Activated T-helper 1 cell treated with Interleukin-2 at 50 U/mL for 16 hours (primary cell): ENCODE measurements around the gene ASIC1.

Experiments
- DNase-seq: peaks from one replicate; pipeline ENCODE4 v3.0.0-alpha.2; 2020; ENCODE audit warnings: low read depth

The ASIC1 gene

DNA sequence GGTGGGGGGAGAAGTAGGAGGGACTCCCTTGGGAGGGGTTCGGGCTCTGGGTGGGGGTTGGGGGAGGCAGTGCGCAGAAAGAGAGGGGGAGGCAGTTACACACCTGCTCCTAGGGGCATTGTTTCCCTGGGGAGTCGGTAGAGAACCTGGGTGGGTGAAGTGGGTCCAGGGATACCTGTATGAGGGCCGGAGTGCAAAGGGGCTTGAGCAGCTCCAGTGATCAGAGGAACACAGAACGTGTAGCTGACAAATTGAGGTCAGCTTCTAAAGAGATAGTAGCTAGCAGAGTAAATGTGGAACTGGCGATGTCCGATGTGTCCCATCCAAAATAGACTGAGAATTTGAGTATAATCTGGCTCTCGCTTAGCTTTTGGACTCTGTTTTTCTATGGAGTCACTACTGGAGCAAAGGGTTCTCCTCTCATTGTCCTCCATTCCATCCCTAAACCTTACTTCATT, 28.2 kb downstream of the ASIC1 start:
- DNase-seq: no peak

DNA sequence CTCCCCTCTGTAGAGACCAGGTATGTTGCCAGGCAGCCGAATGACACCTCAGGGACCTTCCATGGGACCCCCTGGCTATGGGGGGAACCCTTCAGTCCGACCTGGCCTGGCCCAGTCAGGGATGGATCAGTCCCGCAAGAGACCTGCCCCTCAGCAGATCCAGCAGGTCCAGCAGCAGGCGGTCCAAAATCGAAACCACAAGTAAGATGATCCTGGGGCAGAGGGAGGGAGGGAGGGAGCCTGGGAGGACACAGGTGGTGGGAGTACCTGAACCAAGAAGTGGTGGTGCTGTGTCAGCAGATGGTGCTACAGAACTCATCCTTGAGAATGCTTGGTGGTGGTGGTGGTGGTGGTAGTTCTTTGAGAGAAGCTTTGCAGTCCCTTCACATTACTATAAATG, 28.8 kb downstream of the ASIC1 start:
- DNase-seq: no peak

DNA sequence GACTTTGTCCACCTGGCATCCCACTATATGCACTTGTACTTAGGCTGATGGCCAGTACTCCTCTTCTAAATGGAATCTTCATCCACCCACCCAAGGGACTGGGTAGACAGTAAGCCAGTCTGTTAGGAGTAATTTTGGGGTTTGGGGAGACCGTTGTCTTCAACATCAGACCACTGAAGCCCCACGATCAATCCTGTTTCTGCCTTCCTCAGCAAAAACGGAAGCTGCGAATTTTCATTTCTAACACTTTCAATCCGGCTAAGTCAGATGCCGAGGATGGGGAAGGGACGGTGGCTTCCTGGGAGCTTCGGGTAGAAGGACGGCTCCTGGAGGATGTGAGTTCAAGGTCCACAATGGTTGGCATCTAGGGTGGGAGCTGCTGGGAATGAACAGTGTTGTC, 29.8 kb downstream of the ASIC1 start:
- DNase-seq: no peak

DNA sequence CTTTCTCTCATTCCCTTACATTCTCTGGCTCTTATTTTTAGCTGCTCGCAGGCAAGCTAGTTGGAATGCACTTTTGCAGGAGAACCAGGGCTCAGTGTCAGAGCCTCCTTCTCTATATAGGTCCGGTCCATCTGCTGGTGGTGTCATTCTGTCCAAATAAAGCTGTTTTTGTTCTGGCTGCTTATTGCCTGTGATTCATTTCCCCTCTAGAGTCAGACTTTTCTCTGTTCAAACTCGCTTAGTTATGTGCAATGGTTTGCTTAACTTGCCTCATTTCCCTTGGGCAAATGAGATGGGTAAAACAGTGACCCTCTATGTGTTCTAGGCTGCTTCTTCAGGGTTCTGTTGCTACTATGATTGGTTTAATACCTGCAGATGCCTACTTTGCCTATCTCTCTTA, 30.6 kb downstream of the ASIC1 start:
- no peak for DNase-seq

DNA sequence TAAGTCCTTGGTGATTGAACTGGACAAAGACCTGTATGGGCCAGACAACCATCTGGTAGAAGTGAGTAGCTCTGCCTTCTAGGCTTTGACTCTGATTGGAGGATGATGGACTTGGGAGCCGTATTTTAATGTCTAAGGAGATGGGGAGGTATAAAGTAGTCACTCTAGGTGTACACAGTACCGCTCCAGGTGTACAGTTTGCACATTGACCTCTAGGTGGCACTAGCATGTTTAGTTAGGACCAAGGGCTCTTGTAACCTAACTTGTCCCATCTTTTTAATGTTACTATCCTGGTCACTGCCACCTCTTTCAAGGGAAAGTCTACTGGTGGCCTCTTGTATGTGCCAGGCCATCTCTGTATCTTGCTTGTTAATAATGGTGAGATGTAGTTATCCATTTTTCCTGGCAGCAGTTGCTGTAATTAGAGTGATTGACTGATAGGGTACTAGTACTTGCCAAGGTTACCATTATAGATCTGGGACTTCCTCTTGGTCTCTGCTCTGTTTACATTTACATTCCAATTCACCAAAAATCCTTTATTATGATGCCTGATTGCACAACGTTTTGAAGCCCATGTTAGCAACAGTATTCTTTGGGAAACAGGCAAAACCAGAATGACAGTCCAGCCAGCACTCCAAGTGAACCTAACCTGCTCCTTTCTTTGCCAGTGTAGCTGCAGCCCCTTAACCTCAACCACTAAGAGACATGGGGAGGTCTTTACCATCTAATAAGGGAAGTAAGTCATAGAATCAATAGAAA, 31.4 kb downstream of the ASIC1 start:
- DNase-seq: peak; percentile 17

DNA sequence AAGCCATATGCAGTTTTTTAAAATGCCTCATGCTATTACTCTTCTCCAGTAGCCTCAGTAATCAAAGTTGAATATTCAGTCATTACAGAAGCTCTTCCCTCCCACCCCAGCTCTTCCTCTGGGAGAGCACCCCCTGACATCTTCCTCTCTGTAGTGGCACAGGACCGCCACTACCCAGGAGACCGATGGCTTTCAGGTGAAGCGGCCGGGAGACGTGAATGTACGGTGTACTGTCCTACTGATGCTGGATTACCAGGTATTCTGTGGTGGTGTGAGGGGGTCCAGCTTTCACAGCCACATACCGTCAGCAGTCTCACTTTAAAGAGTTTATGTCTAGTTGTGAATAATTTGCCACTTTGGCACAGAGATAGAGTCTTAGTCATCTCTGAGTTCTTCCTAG, 32.3 kb downstream of the ASIC1 start:
- DNase-seq: no peak

DNA sequence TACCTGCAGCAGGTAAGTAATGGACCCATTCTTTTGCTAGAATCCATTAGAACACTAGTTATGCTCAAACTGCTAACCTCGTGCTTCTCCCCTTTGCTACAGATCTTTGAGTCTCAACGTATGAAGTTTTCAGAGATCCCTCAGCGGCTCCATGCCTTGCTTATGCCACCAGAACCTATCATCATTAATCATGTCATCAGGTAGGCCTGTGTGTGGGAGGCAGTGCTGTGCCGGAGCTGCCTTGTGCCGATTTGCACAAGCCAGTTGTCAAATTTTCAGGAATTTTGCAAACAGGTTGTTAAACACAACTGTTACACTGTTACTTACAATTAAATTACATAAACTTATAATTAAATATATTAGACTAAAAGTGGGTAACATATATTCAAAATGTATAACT, 33.0 kb downstream of the ASIC1 start:
- no peak for DNase-seq

DNA sequence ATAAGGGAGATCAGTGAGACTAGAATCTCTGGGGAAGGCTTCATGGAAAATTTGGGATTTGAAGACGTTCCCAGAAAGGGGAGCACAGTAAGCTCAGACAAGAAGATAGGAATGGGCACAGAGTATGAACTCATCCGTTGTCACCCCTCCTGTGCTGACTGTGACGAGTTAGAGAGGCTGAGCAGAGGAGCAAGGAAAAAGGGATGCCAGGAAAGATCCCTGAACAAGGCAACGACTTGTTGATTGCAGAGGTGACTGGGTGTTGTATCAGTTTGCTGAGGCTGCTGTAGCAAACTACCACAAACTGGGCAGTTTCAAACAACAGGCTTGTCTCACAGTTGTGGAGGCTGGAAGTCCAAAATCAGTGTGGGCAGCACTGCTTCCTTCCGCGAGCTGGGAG, 40.6 kb downstream of the ASIC1 start:
- DNase-seq: no peak

DNA sequence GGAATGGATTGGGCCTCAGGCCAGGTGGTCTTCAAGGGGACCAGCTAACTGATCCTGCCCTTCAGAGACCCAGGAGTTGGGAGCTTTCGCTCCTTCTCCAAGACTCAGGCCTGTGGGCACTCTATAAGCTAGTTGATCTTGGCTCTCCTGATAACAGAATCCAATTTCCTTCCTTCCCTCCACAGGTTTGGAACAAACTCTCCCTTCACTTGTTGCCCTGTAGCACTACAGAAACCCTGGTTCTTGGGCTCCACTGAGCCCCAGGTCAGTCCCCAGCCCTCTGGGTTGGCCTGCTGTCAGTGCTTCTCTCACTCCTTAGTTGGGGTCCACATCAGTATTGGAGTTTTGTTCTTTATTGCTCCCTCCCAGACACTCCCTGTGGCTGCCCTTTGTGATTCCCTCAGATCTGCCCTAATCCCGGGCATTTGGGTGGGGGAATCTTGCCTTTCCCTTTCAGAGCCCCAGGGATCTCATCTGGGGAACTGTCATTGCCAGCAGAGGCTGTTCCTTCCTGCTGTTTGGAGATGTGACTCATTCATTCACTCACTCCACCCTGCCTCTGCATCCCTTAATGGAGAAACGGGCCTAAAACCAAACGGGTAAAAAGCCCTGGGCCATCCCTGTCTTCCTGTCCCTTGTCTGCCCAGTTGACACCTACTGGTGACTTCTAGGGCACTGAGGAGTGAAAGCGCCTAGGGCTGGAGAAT, 42.1 kb downstream of the ASIC1 start:
- DNase-seq: no peak

DNA sequence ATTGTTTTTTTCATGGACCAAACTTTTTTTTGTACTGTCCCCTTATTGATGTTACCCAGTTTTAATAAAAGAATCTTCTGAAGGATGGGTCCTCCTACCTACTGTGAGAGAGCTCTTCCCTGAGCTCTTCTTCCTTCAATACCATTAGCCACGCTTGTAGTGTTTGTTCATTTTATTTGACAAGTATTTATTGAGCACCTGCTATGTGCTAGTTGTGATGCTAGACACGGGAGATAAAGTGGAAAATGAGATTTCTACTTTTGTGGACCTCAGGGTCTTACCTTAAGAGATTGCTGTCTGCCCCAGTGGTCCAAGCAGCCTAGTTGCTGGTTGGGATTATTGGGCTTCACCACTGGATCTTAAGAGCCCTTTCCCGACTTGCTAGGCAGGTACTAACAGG, 43.2 kb downstream of the ASIC1 start:
- DNase-seq: no peak

DNA sequence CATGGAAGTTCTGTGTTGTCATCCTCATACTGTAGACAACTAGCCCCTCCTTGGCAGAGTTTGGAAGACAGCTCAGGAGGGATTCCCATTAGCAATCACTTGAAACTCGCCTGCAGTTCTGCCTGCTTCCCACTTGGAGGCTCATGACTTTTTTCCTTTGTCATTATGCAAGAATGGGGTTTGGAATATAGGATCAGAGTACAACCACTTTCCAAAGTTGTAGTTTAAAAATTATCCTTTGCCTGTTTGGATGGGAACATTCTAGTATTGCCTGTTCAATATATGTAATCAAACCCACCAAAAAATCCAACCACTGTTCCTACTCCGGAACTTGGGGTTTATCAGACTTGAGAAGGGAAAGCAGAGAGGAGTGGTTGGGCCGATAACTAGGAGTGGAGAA, 44.3 kb downstream of the ASIC1 start:
- DNase-seq: no peak

DNA sequence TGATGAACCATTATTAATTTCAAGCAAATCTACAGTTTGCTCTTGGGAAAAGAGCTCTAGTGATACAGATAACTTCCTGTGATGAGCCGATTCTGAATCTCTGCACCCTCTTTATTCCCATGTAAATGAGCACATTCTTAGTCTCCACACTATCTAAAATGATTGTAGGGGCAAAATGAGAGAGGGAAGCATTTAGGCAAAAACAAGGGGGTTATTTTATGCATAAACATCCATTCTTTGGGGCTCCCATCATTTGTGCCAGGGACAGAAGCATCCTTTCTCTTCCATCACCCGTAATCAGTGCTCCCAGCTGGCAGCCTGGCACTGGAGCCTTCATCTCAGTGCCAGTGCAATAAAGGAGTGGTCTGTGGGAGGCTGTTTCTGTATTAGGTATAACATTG, 44.7 kb downstream of the ASIC1 start:
- DNase-seq: no peak

DNA sequence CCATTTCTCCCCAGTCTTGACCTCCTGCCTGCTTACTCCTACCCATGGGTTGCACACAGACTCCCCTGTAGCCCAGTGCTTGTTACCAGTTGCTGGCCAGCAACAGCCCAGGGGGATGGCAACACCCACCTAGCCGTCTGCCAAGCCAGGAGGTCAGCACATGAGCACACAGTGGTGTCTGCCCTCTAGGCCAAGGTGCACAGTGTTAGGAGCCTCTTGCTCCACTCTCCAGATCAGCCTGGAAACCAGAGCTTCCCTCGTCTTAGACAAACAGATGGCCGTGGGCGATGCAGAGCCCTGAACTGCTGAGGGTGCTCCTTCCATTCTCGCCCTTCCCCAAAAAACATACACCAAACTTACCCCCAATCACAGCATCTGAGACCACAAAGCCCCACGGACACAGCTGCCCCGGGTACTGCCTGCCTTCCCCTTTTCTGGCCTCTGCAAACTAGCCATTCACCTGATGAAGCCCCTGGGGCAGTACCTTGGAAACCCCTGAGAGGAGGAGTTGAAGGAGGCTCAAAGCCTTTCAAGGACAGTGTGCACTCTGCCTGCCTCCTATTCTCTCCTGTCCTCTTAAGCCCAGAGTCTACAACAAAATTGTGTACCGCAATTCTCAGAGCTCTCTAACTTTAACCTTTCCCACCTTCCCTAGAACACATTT, 45.4 kb downstream of the ASIC1 start:
- DNase-seq: no peak

DNA sequence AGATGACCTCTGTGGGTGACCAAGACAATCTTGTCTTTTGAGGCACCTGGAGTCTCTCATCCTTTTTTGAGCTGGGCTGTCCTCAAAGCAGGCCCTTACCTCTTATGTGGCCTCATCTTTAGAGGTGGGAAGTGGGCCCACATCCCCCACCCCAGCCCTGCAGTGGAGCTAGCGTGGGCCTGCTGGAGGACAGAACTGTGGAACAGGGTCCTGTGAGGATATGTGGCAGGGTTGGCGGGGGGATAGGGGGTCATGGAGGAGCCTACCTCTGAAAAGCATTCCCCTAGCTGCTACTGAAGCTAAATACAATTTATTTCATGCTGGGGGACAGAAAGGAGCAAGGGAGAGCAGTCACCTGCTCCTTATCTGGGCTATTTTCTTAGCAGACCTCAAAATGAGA, 46.0 kb downstream of the ASIC1 start:
- DNase-seq: no peak

DNA sequence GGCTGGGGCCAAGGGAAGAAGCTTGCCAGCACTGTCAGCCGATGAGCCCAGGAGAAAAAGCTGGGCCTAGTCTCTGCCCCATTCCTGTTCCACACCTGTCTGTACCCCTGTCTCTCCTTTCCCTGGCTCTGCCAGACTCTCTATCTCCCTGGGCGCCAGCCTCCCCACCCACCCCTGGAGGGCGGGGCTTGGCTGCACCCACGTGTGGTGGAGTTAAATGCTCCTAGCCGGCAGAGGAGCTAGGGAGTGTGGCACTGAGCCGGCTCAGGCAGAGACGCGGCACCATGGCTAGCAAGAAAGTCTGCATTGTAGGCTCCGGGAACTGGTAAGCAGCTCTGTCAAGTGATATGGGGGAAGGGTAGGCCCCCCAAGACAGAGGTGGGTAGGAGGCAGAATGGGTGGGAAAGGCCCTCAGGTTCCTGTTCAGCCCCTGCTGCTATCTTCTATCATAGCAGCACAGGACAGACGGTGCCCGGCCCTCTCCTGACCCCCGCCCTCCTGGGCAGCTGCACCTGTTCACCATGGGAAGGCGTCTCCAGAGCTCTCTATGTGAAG, 46.4 kb downstream of the ASIC1 start, which contains the start of gene GPD1:
GPD1 (plus strand) TSS at position 242 of the 555 bp plus-strand sequence; CDS start at position 285, 43 bp downstream.
- DNase-seq: no peak

DNA sequence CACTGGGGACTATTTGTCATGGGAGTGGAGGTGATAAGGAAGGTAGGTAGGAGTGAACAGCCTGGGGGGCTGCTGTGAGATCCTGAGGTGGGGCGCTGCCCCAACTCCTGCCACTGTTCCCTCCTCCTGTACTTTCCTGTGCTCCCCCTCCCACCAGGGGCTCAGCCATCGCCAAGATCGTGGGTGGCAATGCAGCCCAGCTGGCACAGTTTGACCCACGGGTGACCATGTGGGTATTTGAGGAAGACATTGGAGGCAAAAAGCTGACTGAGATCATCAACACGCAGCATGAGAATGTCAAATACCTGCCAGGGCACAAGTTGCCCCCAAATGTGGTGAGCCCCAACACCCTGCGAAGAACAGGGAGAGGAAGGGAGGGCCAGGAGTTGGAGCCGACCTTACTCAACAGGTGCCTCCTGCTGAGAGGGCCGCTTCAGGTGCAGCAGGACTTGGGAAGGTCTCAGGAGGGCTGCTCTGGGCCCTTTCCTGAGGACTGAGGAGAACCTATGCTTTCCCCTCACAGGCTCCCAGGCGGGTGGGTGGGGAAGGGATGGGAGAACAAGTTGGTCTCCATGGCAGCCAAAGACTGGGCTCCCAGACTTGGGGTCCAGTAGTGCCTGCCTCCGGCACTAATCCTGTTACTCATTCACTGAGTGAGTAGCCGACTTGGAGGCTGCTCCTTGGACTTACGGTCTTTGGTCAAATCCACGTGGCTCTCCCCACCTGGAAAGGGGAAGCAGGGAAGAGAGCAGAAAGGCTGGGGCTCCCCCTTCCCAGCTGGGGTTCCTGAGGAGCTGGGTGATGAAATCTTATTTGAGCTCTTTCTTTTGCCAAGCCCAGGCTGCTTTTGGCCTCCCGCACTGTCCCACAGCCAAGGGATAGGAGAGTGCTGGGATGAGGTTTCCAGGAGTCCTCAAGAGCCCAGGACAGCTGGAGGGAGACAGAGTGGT, 47.3 kb downstream of the ASIC1 start:
- no peak for DNase-seq

DNA sequence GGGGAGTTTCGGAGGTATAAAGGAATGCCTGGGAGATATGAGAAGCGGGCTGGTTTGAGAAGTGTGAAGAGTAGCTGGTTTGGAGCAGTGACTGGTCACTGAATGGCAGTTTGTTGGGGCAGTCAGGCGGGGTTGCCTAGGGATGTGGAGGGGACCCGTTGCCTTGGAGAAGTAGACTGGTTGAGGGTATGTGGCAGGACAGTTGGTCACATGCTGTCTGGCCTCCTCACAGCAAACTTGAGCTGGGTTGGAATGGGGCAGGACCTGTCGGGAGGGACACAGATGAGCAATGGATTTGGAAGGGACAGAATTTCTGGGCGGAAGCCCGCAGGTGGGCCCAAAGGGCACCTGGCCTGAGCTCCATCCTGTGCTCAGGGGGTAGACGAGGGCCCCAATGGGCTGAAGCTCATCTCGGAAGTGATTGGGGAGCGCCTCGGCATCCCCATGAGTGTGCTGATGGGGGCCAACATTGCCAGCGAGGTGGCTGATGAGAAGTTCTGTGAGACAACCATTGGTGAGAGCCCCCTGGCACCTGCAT, 48.6 kb downstream of the ASIC1 start:
- DNase-seq: no peak

DNA sequence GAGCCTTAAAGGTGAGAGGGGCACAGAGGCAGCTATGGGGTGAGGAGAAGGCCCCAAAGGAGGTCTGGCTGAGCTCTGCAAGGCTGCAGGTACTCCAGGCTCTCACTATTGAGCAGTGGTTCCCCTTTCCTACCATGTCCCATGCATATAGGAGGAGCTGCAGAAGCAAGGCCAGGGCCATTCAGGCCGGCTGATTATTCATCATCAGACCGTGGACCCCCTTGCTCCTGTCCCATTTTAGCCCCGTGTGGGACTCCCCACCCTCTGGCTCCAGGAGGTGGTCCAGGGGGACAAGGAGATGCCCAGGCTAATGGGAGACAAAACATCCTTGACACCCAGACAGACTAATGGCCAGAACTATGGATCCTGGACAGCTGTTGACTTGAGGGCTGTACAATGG, 49.5 kb downstream of the ASIC1 start:
- DNase-seq: no peak

DNA sequence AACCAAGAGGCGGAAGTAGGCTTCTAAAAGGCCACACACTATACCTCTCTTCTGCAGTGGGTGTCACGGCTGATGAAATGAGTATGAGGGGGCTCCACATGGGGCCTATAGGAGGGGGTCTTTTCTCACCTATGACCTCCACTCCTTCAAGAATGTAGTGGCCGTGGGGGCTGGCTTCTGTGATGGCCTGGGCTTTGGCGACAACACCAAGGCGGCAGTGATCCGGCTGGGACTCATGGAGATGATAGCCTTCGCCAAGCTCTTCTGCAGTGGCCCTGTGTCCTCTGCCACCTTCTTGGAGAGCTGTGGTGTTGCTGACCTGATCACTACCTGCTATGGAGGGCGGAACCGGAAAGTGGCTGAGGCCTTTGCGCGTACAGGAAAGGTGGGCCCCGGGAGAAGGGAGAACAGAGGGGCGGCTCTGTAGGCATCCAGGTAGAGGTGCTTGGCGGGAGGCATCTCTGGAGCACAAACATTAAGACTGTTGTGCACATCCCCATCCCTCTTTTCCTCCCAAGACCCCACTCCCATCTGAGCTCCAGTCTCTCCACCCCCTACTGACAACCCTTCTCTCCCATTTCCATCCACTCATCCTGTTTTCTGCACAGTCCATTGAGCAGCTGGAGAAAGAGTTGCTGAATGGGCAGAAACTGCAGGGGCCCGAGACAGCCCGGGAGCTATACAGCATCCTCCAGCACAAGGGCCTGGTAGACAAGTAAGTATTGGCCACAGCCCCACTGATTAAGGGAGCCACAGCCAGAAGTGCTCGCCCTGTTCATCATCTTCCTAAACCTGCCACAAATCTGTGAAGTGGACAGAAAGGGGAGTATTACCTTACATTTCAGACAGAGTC, 50.2 kb downstream of the ASIC1 start:
- no peak for DNase-seq

DNA sequence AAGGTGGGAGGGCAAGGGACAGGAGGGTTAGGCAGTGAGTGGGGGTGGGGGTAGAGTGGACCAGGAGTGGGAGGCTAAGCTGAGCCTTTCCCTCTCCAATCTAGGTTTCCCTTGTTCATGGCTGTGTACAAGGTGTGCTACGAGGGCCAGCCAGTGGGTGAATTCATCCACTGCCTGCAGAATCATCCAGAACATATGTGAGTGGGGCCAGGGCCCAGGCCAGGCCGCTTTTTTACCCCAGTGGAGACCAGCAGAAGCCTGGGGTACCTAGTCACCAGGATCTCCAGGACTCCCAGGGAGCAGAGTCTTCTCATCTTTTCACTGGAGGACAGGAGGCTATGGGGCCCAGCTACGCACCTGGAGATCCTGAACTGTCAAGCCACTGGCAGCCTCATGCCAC, 51.9 kb downstream of the ASIC1 start:
- no peak for DNase-seq
